Measurements from ENCODE around the gene ZDBF2. TPM values are rescaled to one million over a fixed set of nuclear protein-coding genes. Genes with fewer than 3 reads are reported as not detected.

ZDBF2 gene
- total RNA-seq, 4 donors from 2014 or later, result 2.6 to 12.4 (median 4.5) TPM

DNA sequence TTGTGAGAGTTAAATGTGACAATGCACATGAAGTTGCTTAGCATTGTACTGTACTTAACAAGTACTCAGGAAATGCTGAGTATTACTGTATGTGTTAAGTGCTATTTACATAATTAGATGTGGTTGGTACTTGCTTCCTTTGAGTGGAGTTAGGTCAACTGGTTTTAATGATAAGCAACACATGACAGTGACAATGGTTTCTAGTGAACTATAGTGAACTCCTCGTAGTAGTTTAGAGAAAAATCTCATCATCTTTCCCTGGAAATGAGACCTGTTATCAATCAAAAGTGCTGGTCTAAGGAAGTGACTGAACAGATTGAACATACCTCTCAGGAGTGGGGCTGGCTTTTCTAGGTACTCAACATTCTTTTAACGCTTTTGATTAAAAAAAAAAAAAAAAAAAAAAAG is 29.2 kb upstream of the ZDBF2 start:
- Histone ChIP-seq H3K27me3 (no peaks in the 10 kb centered on the region), H3K9me3 (no peaks in the 10 kb centered on the region), H3K36me3 (no peaks in the 10 kb centered on the region), H3K4me3 (no peak overlapping the region), H3K4me1 (no peaks in the 10 kb centered on the region), H3K27ac (peak overlapping the region in 1 of 4 donors; percentile 9)
- DNase-seq, result no peak
- TF ChIP-seq POLR2A (IDR thresholded peaks at IDR 0.05) (no peak), CTCF (IDR thresholded peaks at IDR 0.05) (no peak)

- H3K9me3 ChIP-seq, result no peaks in the 10 kb centered on the region
- no peak for TF ChIP-seq POLR2A (IDR thresholded peaks at IDR 0.05)
- TF ChIP-seq CTCF (IDR thresholded peaks at IDR 0.05), result no peak
- H3K36me3 ChIP-seq, result no peaks in the 10 kb centered on the region
- DNase-seq, result no peak
- H3K4me3 ChIP-seq, result peak overlapping the region in 3 of 4 donors; percentile 9 to 34 (median 19)
- H3K27me3 ChIP-seq, result no peaks in the 10 kb centered on the region
- no peak overlapping the region for H3K27ac ChIP-seq
- no peaks in the 10 kb centered on the region for H3K4me1 ChIP-seq
Measured at GRCh38 chr2:206250041-206250897, 24.2 kb upstream of the ZDBF2 start.

DNA sequence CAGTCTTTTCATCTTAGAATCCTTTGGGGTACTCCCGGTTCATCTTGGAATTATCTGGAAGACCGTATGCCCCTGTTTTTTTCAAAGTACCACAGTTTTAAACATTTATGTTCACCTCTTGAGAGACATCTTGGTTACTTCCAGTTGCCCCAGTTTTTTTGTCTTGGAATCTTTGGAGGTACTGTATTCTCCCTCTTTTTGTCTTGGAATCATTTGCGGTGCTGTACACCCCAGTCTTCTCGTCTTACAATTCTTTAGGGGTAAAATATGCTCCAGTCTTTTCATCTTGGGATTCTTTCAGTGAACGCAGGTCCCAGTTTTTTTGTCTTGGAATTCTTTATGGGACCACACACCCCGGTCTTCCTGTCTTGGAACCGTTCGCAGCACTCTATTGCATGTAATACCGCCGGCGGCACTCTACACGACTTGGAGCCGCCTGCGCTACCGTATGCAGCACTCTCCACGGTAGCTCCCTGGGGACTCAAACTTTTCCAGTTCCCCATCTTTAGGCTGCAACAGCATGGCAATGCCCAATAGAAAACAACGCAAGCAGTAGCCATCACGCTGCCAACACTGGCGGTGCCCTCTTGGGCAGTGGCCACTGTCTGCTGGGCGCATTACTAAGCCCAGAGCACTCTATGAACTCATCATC is 21.2 kb upstream of the ZDBF2 start:
- Histone ChIP-seq H3K4me1 (no peaks in the 10 kb centered on the region), H3K9me3 (no peaks in the 10 kb centered on the region), H3K36me3 (no peaks in the 10 kb centered on the region), H3K27me3 (peaks cover 0 to 6% of the 10 kb centered on the region in 2 donors), H3K4me3 (no peak overlapping the region), H3K27ac (no peak overlapping the region)
- no peak for DNase-seq
- TF ChIP-seq POLR2A (IDR thresholded peaks at IDR 0.05), result no peak
- no peak for TF ChIP-seq CTCF (IDR thresholded peaks at IDR 0.05)

- TF ChIP-seq CTCF (IDR thresholded peaks at IDR 0.05) (no peak), POLR2A (IDR thresholded peaks at IDR 0.05) (no peak)
- Histone ChIP-seq H3K36me3 (no peaks in the 10 kb centered on the region), H3K27me3 (peaks cover 0 to 6% of the 10 kb centered on the region in 2 donors), H3K4me3 (no peak overlapping the region), H3K27ac (no peak overlapping the region), H3K4me1 (no peaks in the 10 kb centered on the region), H3K9me3 (no peaks in the 10 kb centered on the region)
- no peak for DNase-seq
Measured at GRCh38 chr2:206253777-206254166, 20.7 kb upstream of the ZDBF2 start.

GRCh38 chr2:206255003-206255402 is 19.5 kb upstream of the ZDBF2 start:
- no peaks in the 10 kb centered on the region for H3K9me3 ChIP-seq
- TF ChIP-seq POLR2A (IDR thresholded peaks at IDR 0.05), result no peak
- no peak for TF ChIP-seq CTCF (IDR thresholded peaks at IDR 0.05)
- H3K36me3 ChIP-seq, result no peaks in the 10 kb centered on the region
- H3K4me3 ChIP-seq, result no peak overlapping the region
- H3K4me1 ChIP-seq, result no peaks in the 10 kb centered on the region
- peaks cover 0 to 6% of the 10 kb centered on the region in 2 donors for H3K27me3 ChIP-seq
- DNase-seq, result no peak
- no peak overlapping the region for H3K27ac ChIP-seq
